Muscle layer of duodenum (tissue), 2 donors: ENCODE data around the gene CD81.

Experiments
- H3K27ac ChIP-seq: one replicate; pipeline ENCODE4 v1.7.0; 2013; ENCODE audit warnings: mild to moderate bottlenecking, low read length
- H3K27me3 ChIP-seq: one replicate; pipeline ENCODE4 v1.7.0; 2013; ENCODE audit warnings: low read depth, mild to moderate bottlenecking, control low read depth, low read length
- H3K36me3 ChIP-seq, 2 donors: one replicate each; pipeline ENCODE4 v1.7.0; 2013; ENCODE audit warnings: low read length in 2 of 2, control low read depth in 1 of 2, mild to moderate bottlenecking in 1 of 2; ENCODE audit not compliant: insufficient read depth in 2 of 2, control insufficient read depth in 1 of 2
- H3K4me1 ChIP-seq, 2 donors: one replicate each; pipeline ENCODE4 v1.7.0; 2013; ENCODE audit warnings: low read length in 2 of 2, mild to moderate bottlenecking in 2 of 2, control low read depth in 1 of 2, moderate library complexity in 1 of 2; ENCODE audit not compliant: insufficient read depth in 2 of 2, control insufficient read depth in 1 of 2
- H3K4me3 ChIP-seq, 2 donors: one replicate each; pipeline ENCODE4 v1.7.0; 2013; ENCODE audit warnings: low read length in 2 of 2, low read depth in 1 of 2, mild to moderate bottlenecking in 1 of 2
- H3K9me3 ChIP-seq, 2 donors: one replicate each; pipeline ENCODE4 v1.7.0; 2013; ENCODE audit warnings: low read length in 2 of 2, control low read depth in 1 of 2, mild to moderate bottlenecking in 1 of 2; ENCODE audit not compliant: control insufficient read depth in 1 of 2
- donor health status: healthy.

Gene CD81

GRCh38 chr11:2419638-2420501, 42.8 kb downstream of the CD81 start:
- Histone ChIP-seq H3K4me3 (no peak overlapping the region), H3K4me1 (peaks cover 0 to 12% of the 10 kb centered on the region in 2 donors), H3K27me3 (no peaks in the 10 kb centered on the region), H3K9me3 (no peaks in the 10 kb centered on the region), H3K27ac (no peak overlapping the region), H3K36me3 (no peaks in the 10 kb centered on the region)

GRCh38 chr11:2420502-2421225, 43.6 kb downstream of the CD81 start:
- Histone ChIP-seq H3K36me3 (no peaks in the 10 kb centered on the region), H3K9me3 (no peaks in the 10 kb centered on the region), H3K27me3 (no peaks in the 10 kb centered on the region), H3K4me3 (no peak overlapping the region), H3K4me1 (peaks cover 0 to 12% of the 10 kb centered on the region in 2 donors), H3K27ac (no peak overlapping the region)

DNA sequence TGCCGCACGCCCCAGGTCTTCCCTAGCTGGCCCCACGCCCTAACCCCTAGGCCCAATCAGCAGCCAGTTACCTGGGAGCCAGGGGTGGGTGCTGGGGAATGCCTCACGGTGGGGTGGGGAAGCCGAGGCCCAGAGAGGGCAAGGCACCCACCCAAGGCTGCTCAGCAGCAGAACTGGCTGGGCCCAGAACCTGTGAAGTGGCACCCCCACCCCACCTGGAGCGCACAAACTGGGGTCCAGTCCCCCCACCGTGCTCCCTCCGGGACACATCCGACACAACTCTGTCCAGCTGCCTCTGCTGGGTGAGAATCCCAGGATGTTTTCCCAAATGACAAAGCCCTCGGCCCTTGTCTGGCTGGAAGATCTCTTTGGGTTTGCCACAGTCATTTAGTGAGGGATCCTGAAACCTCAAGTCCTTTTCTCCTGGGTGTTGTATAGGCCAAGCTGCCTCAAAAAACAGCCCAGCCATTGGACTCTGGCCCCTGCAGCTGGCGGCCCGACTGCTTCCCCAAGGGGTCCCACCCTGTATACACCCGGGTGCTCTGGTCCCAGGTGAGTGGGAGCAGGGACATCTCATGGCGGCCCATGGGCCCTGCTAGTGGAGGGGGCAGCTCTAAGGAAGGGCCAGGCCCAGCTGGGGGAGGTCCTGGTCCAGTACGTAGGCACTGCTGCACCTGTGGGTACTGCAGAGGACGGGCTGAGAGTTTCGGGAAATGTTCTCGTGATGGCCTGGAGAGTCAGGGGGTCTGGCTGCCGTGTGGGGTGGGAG, 44.3 kb downstream of the CD81 start:
- Histone ChIP-seq H3K27me3 (no peaks in the 10 kb centered on the region), H3K27ac (no peak overlapping the region), H3K4me3 (no peak overlapping the region), H3K4me1 (peaks cover 0 to 12% of the 10 kb centered on the region in 2 donors), H3K9me3 (no peaks in the 10 kb centered on the region), H3K36me3 (no peaks in the 10 kb centered on the region)

DNA sequence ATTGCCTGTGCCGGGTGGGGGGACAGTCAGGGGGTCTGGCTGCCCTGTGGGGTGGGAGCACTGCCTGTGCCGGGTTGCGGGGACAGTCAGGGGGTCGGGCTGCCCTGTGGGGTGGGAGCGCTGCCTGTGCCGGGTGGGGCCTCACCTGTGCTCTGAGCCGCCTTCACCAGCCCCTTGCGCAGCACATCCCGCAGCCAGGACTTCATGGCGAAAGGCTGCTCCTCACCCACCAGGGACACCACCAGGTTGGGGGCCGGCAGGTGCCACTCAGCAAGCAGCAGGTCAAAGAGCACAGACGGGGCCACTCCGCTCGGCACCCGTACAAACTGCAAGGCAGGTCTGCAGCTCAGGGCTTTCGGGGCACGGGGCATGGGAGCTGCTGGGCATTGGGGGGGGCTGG, 44.9 kb downstream of the CD81 start:
- Histone ChIP-seq H3K27me3 (no peaks in the 10 kb centered on the region), H3K27ac (no peak overlapping the region), H3K36me3 (no peaks in the 10 kb centered on the region), H3K4me1 (peaks cover 0 to 12% of the 10 kb centered on the region in 2 donors), H3K4me3 (no peak overlapping the region), H3K9me3 (no peaks in the 10 kb centered on the region)

DNA sequence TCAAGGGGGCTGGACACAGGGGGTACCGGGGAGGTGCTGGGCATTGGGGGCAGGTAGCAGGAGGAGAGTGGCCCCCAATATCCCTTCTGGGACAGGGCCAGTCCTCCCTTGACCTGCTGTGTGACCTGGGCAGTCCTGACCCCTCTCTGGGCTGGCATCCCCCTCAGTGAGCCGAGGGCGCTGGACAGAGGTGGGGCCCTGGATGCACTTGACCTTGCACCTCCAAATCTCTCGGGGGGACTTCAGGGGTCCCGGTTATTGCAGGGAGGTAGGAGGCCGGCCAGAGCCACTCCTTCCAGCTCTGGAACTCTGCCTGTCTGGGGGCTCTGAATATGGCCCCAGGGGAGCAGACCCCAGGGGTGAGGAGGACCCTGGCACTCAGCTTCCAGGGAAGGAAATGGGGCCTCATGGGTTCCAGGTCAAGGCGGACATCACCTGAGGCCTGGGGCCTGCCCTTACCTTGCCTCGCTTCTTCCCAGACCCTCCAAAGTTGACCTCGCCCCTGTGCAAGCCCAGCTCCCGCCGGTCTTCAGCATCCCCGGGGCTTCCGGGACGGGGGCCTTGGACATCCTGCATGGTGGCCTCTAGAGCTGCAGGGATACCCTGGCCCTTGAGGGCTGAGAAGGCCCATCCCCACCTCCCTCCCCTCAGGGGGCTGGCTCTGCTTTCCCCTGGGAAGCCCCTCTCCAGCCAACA, 45.5 kb downstream of the CD81 start:
- Histone ChIP-seq H3K27ac (no peak overlapping the region), H3K36me3 (no peaks in the 10 kb centered on the region), H3K4me1 (peaks cover 0 to 12% of the 10 kb centered on the region in 2 donors), H3K9me3 (no peaks in the 10 kb centered on the region), H3K4me3 (no peak overlapping the region), H3K27me3 (no peaks in the 10 kb centered on the region)

GRCh38 chr11:2423157-2424025, 46.3 kb downstream of the CD81 start:
- Histone ChIP-seq H3K4me3 (no peak overlapping the region), H3K27ac (no peak overlapping the region), H3K36me3 (no peaks in the 10 kb centered on the region), H3K4me1 (peaks cover 0 to 12% of the 10 kb centered on the region in 2 donors), H3K9me3 (no peaks in the 10 kb centered on the region), H3K27me3 (no peaks in the 10 kb centered on the region)

GRCh38 chr11:2424811-2425495, 47.8 kb downstream of the CD81 start:
- no peak overlapping the region for H3K27ac ChIP-seq
- no peak overlapping the region for H3K4me3 ChIP-seq
- H3K36me3 ChIP-seq, result no peaks in the 10 kb centered on the region
- no peaks in the 10 kb centered on the region for H3K27me3 ChIP-seq
- no peaks in the 10 kb centered on the region for H3K9me3 ChIP-seq
- peaks cover 0 to 11% of the 10 kb centered on the region in 2 donors for H3K4me1 ChIP-seq

DNA sequence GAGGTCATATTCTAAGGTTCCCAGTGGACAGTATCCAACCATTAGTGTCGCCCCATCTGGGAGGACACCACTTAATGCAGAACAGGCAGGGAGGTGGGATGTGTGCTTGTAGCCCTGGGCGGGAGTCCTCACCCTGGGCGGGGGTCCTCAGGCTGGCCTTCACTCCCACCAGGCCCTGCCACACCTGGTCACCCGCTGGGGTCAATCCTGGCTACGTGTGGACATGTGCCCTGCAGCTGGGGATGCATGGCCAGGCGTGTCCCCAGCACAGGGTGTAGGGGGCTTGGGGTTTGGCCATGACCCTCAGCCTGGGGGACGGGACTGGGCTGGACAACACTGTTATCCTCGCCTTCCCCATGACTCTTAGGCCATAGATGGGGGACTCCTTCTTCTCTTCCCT, 48.4 kb downstream of the CD81 start:
- H3K36me3 ChIP-seq, result no peaks in the 10 kb centered on the region
- no peaks in the 10 kb centered on the region for H3K9me3 ChIP-seq
- H3K4me1 ChIP-seq, result peaks cover 0 to 5% of the 10 kb centered on the region in 2 donors
- no peak overlapping the region for H3K27ac ChIP-seq
- H3K4me3 ChIP-seq, result no peak overlapping the region
- H3K27me3 ChIP-seq, result no peaks in the 10 kb centered on the region

- no peaks in the 10 kb centered on the region for H3K4me1 ChIP-seq
- no peaks in the 10 kb centered on the region for H3K36me3 ChIP-seq
- no peaks in the 10 kb centered on the region for H3K9me3 ChIP-seq
- no peak overlapping the region for H3K4me3 ChIP-seq
- no peak overlapping the region for H3K27ac ChIP-seq
- H3K27me3 ChIP-seq, result no peaks in the 10 kb centered on the region
These were observed 49.1 kb downstream of the CD81 start for GRCh38 chr11:2426221-2426620.
